Activated naive CD4-positive, alpha-beta T cell treated with anti-CD3 and anti-CD28 coated beads, Interleukin-2, amount 50 U/mL, for 72 hours (primary cell): ENCODE data around the gene CSF2RB. TPM values are rescaled to one million over a fixed set of nuclear protein-coding genes. Genes with fewer than 3 reads are reported as not detected.

Source experiments
- ATAC-seq, 2 donors: fragments of 150-1000 bp; cut with Tn5 transposase; 2 replicates each; pipeline ENCODE4 v1.10.0; 2021; ENCODE audit warnings: mild to moderate bottlenecking in 2 of 2, moderate library complexity in 2 of 2
- DNase-seq, 2 donors: peaks; one replicate each; pipeline ENCODE4 v3.0.0; 2021 to 2022; ENCODE audit warnings: low spot score in 2 of 2
- H3K27ac Mint-ChIP-seq, 2 donors: one replicate each; pipeline ENCODE4 v1.8.0; 2022; ENCODE audit warnings: mild to moderate bottlenecking in 2 of 2, mixed read lengths in 2 of 2
- H3K36me3 Mint-ChIP-seq, 2 donors: one replicate each; pipeline ENCODE4 v1.8.0; 2022; ENCODE audit warnings: mixed read lengths in 2 of 2
- H3K9me3 Mint-ChIP-seq, 2 donors: one replicate each; pipeline ENCODE4 v1.8.0; 2022; ENCODE audit warnings: mixed read lengths in 2 of 2
- total RNA-seq, 2 donors: library from RNA; stranded (reverse); gene quantifications; one replicate each; pipeline ENCODE4 v1.2.3, GENCODE V29; 2022

Gene CSF2RB
- total RNA-seq, 2 donors from 2014 or later = 0.87 to 1.4 TPM

DNA sequence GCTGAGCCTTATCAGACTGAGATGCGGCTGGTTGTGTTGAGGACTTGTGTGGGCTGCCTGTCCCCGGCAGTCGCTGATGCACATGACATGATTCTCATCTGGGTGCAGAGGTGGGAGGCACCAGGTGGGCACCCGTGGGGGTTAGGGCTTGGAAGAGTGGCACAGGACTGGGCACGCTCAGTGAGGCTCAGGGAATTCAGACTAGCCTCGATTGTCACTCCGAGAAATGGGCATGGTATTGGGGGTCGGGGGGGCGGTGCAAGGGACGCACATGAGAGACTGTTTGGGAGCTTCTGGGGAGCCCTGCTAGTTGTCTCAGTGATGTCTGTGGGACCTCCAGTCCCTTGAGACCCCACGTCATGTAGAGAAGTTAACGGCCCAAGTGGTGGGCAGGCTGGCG is 25.5 kb downstream of the CSF2RB start:
- peak overlapping the region in 1 of 2 donors; percentile 16 for H3K27ac Mint-ChIP-seq
- no peaks in the 10 kb centered on the region for H3K9me3 Mint-ChIP-seq
- ATAC-seq = no peak
- DNase-seq = no peak
- H3K36me3 Mint-ChIP-seq = no peaks in the 10 kb centered on the region

DNA sequence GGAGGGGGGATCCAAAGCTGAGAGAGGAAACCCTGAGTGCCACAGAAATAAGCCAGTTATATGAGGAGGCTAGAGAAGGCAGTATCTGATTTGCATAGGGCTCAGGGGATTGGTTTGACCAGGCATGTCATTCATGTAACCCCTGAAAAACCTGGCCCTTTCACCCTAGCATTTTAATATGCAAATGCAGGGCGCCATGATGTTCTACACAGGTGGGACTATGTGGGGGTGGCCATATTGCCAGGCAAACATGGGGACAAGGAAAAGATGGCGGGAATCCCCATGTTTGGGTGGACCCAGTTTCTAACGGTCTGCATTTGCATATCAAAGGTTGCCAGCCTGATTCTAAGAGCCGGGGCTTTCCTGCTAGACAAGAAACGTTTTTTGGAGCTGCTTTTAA is 27.2 kb downstream of the CSF2RB start:
- Mint-ChIP-seq H3K27ac (peak overlapping the region in 1 of 2 donors; percentile 46), H3K9me3 (no peaks in the 10 kb centered on the region), H3K36me3 (no peaks in the 10 kb centered on the region)
- DNase-seq (no peak), ATAC-seq (peak in 1 of 2 donors; percentile 49)

DNA sequence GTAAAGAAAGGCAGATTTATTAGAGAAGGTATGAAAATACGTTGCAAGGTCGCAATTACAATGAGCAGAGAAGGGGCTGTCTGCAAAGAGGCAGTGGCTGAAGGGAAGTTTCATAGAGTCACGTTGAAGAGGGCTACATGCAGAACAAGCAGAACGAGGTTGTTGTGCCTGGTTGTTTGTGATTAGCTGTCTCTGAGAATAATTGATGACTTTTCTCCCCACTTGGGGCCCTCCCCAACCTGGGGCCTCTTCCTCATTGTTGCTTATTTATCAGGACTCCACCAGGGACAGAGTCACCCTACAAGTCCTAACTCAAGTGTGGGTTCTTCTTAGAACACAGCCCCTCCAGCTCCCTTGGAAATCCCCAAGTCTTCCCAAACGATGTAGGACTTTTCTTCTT is 29.1 kb downstream of the CSF2RB start:
- DNase-seq (no peak), ATAC-seq (no peak)
- no peaks in the 10 kb centered on the region for H3K36me3 Mint-ChIP-seq
- no peaks in the 10 kb centered on the region for H3K9me3 Mint-ChIP-seq
- no peak overlapping the region for H3K27ac Mint-ChIP-seq

DNA sequence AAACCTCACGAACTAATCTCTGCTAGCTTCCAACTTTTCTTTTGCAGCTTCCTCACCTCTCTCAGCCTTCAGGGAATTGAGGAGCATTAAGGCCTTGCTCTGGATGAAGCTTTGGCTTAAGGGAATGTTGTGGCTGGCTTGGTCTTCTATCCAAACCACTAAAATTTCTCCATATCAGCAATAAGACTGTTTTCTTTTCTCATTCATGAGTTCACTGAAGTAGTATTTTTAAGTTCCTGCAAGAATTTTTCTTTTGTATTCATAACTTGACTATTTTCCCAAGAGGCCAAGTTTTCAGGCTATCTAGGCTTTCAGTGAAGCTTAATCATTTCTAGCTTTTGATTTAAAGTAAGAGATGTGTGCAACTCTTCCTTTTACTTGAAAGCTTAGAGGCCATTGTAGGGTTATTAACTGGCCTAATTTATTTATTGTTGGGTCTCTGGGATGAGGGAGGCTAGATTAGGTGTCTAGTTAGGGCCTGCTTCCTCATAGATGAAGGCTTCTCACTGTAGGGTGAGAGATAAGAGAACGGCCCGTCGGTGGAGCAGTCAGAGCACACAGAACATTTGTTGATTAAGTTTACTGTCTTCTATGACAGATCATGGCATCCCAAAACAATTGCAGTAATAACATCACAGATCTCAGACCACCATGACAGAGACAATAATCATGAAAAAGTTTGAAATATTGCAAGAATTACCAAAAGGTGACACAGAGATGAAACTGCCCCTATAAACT is 33.2 kb downstream of the CSF2RB start:
- no peaks in the 10 kb centered on the region for H3K36me3 Mint-ChIP-seq
- no peak overlapping the region for H3K27ac Mint-ChIP-seq
- ATAC-seq = no peak
- H3K9me3 Mint-ChIP-seq = no peaks in the 10 kb centered on the region
- DNase-seq = no peak

DNA sequence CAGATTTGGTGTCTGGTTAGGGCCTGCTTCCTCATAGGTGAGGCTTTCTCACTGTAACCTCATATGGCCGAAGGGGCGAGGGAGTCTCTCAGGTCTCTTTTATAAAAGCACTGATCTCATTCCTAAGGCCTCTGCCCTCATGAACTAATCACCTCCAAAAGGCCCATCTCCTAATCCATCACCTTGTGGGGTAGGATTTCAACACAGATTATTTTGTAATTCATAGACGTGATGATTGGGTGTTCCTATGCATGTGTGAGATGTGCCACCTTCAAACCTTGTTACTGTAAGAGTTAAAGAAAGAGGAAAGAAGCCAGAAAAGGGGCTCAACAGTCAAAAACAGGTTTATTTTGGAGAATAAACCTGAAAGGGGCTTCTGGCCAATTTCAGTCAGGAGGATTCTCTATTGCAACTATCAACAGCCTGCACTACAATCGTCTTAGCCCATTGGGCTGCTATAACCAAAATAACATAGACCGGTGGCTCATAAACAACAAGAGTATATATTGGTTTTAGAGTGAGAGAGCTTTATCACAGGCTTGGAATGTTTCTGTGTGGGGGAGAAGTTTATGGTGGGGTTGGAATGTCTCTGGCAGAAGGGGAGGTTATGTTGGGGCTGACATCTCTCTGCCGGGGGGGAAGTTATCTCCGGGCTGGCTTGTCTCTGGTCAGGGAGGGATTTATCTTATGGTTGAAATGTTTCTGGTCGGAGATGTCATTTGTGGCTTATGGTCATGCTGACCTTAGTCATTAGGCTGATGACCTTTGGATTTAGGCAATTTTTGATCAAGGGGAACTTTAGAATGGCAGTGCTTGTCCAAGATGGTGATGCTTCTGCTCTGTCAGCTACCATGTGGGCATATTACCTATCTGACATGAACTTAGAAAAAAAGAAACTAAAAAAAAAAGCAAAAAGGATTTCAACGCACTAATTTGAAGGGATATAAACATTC is 35.1 kb downstream of the CSF2RB start:
- DNase-seq (no peak), ATAC-seq (no peak)
- Mint-ChIP-seq H3K36me3 (no peaks in the 10 kb centered on the region), H3K9me3 (no peaks in the 10 kb centered on the region), H3K27ac (no peak overlapping the region)

DNA sequence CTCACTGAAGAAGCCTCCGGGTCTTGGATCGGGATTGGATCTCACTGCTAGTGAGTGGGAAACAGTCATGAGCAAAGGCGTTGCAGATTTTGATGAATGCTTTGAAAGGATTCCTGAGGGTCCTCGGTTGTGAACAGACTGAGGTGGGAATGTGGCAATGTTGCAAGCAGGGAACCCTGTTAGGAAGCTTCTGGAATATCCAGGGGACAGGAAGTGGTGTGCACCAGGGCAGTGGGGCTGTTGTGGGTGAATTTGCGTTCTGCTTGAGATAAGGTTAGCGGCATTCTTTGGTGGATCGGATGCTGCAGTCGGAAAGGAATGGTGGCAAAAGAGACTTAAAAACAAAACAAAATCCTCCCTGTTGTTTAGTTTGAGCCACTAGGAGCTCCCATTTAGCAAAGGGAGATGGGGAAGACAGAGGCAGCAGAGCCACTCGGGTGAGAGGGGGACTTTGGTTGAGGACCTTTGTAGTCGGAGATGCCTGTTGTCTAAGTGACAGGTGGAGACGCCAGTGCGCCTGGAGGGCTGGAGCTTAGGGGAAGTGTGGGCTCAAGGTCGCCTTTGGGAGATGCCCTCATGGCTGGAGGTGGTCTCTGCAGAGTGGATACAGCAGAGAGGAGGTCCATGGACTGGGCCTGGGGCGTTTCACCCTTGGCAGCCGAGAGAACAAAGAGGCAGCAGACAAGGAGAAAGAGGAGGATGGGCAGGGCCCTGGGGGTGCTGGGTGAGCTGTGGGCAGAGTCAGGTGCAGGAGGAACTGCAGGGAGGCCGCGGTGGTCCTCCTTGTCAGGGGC is 37.6 kb downstream of the CSF2RB start:
- Mint-ChIP-seq H3K9me3 (peaks cover 0 to 3% of the 10 kb centered on the region in 2 donors), H3K27ac (peak overlapping the region in 1 of 2 donors; percentile 93), H3K36me3 (no peaks in the 10 kb centered on the region)
- ATAC-seq = no peak
- DNase-seq = no peak

DNA sequence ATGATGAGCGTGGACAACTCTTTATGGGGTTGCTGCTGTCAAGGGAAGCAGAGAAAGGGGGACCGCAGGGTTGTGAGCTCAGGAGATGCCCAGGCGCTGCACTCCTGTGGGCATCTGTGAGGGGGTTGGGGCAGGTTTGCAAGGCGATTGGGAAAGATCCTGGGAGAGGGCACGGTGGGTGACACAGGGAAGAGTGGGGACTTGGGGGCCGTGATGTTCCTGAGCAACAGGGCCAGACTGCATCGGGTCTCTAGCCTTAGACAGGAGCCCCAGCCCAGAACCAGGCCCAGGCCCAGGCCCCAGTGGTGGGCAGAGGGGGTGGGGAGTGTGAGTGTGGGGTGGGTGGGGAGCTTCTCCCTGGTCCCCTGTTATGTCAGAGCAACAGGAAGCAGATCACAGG is 38.3 kb downstream of the CSF2RB start:
- ATAC-seq (no peak), DNase-seq (no peak)
- Mint-ChIP-seq H3K36me3 (peaks cover 1 to 4% of the 10 kb centered on the region in 2 donors), H3K27ac (peak overlapping the region in 1 of 2 donors; percentile 93), H3K9me3 (peaks cover 3 to 7% of the 10 kb centered on the region in 2 donors)

DNA sequence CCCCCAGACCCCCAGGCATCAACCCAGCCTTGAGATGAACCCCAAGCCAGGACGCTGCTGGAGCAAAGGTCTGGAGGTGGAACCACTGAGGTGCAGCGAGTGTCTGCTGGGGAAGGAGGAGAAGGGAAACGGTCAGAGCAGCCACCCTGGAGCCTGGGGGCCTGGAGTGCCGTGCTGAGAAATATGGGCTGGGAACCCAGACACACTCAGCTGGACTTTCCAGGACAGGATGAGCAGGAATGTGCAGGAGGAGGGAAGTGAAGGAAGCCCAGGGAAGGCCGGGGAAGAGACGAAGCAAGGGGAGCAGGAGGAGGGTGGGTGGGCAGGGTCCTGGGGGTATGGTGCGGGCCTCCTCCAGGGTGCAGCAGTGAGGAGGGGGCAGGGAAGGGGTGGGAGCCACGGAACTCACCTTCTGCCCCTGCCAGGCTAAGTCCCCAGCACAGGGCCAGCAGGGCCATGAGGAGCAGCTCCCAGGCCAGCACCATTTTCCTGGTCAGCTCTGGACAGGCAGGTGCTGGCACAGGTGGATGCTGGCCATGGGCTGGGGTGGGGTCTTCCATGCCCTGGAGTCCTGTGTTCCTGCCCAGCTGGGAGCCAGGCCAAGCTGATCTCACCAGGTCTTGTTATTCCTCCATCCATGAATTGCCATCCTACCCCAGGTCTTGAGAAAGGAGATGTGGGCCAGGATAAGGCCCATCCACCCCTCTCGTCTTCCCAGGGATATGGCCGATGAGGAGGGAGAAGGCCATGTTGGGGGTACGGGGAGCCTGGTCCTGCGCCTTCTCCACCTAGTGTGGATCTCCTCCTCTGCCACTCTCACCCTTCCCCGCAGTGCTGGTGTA is 40.0 kb downstream of the CSF2RB start:
- H3K27ac Mint-ChIP-seq = no peak overlapping the region
- peaks cover 4 to 7% of the 10 kb centered on the region in 2 donors for H3K36me3 Mint-ChIP-seq
- no peak for ATAC-seq
- DNase-seq = no peak
- H3K9me3 Mint-ChIP-seq = peaks cover 7 to 12% of the 10 kb centered on the region in 2 donors

DNA sequence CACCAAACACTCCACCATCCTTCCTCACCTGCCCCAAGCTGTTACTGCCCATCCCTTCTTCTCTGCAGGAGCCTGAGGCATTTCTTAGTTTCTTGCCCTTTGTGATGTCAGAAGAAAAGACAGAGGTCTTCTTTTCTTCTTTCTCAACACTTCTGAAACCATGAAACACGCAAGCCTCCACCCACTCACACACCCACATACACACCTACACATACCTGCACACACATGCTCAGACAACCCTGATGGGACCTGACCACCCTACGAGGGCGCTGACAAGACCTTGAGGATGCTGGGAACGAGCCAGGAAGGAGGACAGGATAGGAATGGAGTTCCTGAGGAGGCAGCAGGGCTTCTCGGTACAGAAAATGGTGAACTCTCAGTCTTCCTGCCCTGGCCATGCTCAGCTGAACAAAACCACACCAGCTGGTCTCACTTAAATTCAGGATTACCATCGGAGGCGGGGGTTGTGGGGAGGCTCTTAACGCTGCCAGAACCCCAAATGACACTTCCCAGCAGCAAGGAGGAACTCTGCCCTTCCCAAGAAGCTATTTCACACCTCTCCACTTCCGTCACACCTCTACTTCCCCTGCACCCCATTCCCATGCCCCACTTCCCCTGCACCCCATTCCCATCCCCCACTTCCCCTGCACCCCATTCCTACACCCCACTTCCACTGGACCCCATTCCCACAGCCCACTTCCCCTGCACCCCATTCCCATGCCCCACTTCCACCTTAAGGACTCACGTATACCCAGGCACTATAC is 41.0 kb downstream of the CSF2RB start:
- no peak overlapping the region for H3K27ac Mint-ChIP-seq
- DNase-seq (no peak), ATAC-seq (no peak)
- peaks cover 11 to 17% of the 10 kb centered on the region in 2 donors for H3K9me3 Mint-ChIP-seq
- peaks cover 4 to 7% of the 10 kb centered on the region in 2 donors for H3K36me3 Mint-ChIP-seq

DNA sequence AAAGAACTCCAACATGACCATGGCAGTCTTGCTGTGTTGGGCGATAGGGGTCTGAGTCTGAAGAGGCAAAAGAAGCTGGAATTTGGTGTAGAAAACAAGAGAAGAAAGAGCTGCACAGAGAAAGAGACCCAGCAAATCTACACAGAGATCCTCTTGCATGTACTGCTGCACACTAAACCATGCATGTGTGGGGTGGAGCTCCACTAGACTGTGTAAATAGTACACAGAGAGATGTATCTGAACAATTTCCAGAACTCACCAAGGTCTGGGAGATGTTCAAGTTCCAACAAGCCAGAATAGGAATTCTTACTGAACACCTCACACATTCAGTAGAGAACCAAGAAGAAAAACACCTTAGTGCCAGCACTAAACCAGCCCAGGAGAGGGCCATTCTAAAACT is 42.3 kb downstream of the CSF2RB start:
- ATAC-seq (no peak), DNase-seq (no peak)
- peaks cover 4 to 7% of the 10 kb centered on the region in 2 donors for H3K36me3 Mint-ChIP-seq
- H3K9me3 Mint-ChIP-seq = peaks cover 11 to 17% of the 10 kb centered on the region in 2 donors
- H3K27ac Mint-ChIP-seq = peak overlapping the region in 1 of 2 donors; percentile 52

DNA sequence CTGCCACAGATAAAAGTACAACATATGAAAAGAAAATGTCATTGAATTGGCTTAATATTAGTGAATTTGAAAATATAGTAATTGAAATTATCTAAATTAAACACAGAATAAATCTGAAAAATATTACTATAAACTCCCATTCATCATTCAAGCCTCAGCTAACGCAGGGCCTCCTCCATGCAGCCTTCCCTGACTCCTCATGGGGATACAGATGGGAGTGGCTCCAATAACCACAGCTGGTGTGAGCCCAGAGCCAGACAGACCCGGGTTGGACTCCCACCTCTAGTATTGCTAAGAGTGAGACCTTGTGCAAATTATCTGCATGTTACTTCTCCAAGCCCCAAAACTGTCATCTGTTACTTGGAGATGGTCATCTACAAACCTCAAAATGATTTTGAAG is 44.9 kb downstream of the CSF2RB start:
- no peak overlapping the region for H3K27ac Mint-ChIP-seq
- peaks cover 4 to 7% of the 10 kb centered on the region in 2 donors for H3K36me3 Mint-ChIP-seq
- no peak for DNase-seq
- peaks cover 11 to 17% of the 10 kb centered on the region in 2 donors for H3K9me3 Mint-ChIP-seq
- ATAC-seq = no peak

DNA sequence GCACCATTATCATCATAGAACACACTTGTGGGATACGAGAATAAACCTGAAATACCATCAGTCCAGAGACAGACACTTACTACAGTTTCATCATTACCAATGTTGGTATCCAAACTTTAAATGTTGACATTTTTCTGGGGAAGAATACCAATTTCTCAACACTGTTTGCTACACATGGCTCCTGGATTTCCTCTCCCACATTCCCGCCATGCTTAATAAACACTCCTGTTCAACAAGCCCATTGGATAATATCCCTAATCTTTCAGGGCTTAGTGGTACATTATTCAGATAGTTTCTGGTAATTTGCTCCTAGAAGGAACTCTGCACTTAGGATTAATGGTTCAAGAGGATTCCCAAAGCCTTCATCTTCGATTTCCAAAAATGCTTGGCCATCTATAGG is 48.2 kb downstream of the CSF2RB start:
- ATAC-seq (no peak), DNase-seq (no peak)
- H3K27ac Mint-ChIP-seq = no peak overlapping the region
- H3K36me3 Mint-ChIP-seq = peaks cover 4% of the 10 kb centered on the region in 2 donors
- H3K9me3 Mint-ChIP-seq = peaks cover 9 to 11% of the 10 kb centered on the region in 2 donors

DNA sequence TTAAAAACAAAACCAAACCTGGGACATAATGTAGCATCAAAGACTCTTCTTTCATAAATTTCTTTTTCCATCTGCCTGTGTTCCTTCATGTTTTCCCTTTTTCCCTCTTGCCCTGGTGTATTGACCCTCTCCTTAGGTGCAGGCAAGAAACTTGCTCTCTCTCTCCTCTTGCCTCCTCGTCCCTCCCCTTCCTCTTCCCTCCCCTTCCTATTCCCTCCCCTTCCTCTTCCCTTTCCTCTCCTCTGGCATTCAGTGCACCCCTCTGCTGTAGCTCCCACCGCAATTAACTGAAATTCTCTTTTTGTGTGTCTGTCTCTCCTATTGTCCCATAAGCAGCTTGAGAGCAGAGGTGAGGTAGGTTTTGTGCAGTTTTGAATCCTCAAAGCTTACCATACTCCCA is 49.9 kb downstream of the CSF2RB start:
- DNase-seq = no peak
- H3K27ac Mint-ChIP-seq = no peak overlapping the region

DNA sequence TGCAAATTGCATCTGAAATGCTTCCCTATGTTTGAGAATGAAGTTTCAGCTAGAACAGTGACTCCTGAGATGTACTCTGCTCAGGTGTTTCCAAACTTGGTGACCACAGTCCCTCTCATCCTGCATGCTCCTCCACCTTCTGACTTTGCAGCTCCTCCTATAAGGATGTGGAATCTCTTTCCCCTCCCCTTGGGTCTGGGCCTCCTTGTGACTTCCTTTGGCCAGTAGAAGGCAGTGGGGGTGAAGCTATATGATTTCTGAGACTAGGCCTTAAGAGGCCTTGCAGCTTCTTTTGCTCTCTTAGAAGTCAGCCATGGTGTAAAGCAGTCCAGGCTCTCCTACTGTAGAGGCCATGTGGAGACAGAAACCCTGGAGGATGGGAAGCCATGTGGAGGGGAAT is 50.7 kb downstream of the CSF2RB start:
- no peak for DNase-seq
- H3K9me3 Mint-ChIP-seq = no peaks in the 10 kb centered on the region
- no peak for ATAC-seq
- H3K36me3 Mint-ChIP-seq = no peaks in the 10 kb centered on the region
- no peak overlapping the region for H3K27ac Mint-ChIP-seq

More for the DNA sequence above, 49.9 kb downstream of the CSF2RB start:
- peaks cover 4 to 5% of the 10 kb centered on the region in 2 donors for H3K9me3 Mint-ChIP-seq
- no peak for ATAC-seq
- H3K36me3 Mint-ChIP-seq = no peaks in the 10 kb centered on the region

DNA sequence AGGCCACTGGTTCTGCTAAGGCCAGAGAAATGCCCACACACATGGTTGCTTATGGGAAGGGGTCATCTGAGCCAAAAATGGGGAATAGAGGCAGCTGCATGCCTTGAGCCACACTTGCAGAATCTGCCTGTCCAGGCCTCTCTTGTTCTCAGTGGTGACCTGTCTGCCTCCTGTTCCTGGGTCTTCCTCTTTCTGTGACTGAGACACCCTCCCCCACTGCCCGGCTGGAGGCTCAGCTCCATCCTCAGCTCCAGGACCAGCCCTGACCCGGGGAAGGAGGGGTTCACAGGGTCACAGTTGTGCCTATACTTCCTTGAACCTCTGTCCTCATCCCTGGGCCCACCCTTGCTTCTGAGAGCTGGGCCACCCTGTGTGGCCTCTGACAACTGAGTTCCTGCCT is 52.3 kb downstream of the CSF2RB start:
- ATAC-seq = no peak

More for the DNA sequence above, 52.3 kb downstream of the CSF2RB start:
- no peak overlapping the region for H3K27ac Mint-ChIP-seq
- H3K9me3 Mint-ChIP-seq = no peaks in the 10 kb centered on the region
- no peak for DNase-seq
- H3K36me3 Mint-ChIP-seq = no peaks in the 10 kb centered on the region
